CD14-positive monocyte (primary cell): ENCODE results near the gene AGAP1. TPM values are rescaled to one million over a fixed set of nuclear protein-coding genes. Genes with fewer than 3 reads are reported as not detected.

ENCODE experiments used
- DNase-seq, 3 donors: peaks; one replicate each; pipeline ENCODE4 v3.0.0-alpha.2; 2011 to 2022
- H2AFZ ChIP-seq: 2 replicates; pipeline ENCODE4 v1.6.0; 2012; ENCODE audit warnings: mild to moderate bottlenecking, low read depth, low read length, inconsistent platforms; ENCODE audit not compliant: insufficient read depth, poor library complexity, severe bottlenecking
- H3K27ac ChIP-seq, 2 donors: 1 replicate in 1 of 2; 2 replicates in 1 of 2; pipeline ENCODE4 v1.5.1; 2012 to 2013; ENCODE audit warnings: low read length in 2 of 2, control low read depth in 1 of 2, inconsistent platforms in 1 of 2, low read depth in 1 of 2, mild to moderate bottlenecking in 1 of 2
- H3K27me3 ChIP-seq, 2 donors: one replicate each; pipeline versions ENCODE4 v1.6.0 to v1.6.1; 2011 to 2013; ENCODE audit warnings: low read length in 2 of 2; ENCODE audit not compliant: control insufficient read depth in 2 of 2, insufficient read depth in 2 of 2
- H3K36me3 ChIP-seq, 2 donors: replicated peaks in 1 of 2; 1 replicate in 1 of 2; 2 replicates in 1 of 2; pipeline versions ENCODE4 v1.5.1 to v1.6.1; 2012 to 2013; ENCODE audit warnings: low read length in 2 of 2, control low read depth in 1 of 2, inconsistent platforms in 1 of 2, mild to moderate bottlenecking in 1 of 2; ENCODE audit not compliant: insufficient read depth in 2 of 2, control insufficient read depth in 1 of 2
- H3K4me1 ChIP-seq, 2 donors: 1 replicate in 1 of 2; 2 replicates in 1 of 2; pipeline versions ENCODE4 v1.5.1 to v1.6.1; 2012 to 2013; ENCODE audit warnings: low read length in 2 of 2, control low read depth in 1 of 2, inconsistent platforms in 1 of 2, mild to moderate bottlenecking in 1 of 2, moderate library complexity in 1 of 2; ENCODE audit not compliant: insufficient read depth in 2 of 2, control insufficient read depth in 1 of 2
- H3K4me2 ChIP-seq: replicated peaks from 2 replicates; pipeline ENCODE3; 2012; ENCODE audit warnings: low read length, moderate library complexity, mild to moderate bottlenecking; ENCODE audit not compliant: poor library complexity, severe bottlenecking; ENCODE audit errors: extremely low read depth
- H3K4me3 ChIP-seq, 3 experiments: fragments of 200-600 bp in 1 of 3; sonication (generic) in 1 of 3; replicated peaks in 1 of 3; 1 replicate in 2 of 3; 2 replicates in 1 of 3; pipeline ENCODE4 v1.5.1; 2011 to 2013; ENCODE audit warnings: low read length in 3 of 3, mild to moderate bottlenecking in 3 of 3, control low read depth in 2 of 3, low read depth in 2 of 3, inconsistent platforms in 1 of 3, moderate library complexity in 1 of 3
- H3K79me2 ChIP-seq: 2 replicates; pipeline ENCODE4 v1.6.0; 2012; ENCODE audit warnings: mild to moderate bottlenecking, control low read depth, inconsistent platforms, low read length, moderate library complexity; ENCODE audit not compliant: insufficient read depth
- H3K9ac ChIP-seq: 2 replicates; pipeline ENCODE4 v1.6.0; 2017; ENCODE audit warnings: low read length, mild to moderate bottlenecking; ENCODE audit not compliant: insufficient read depth, poor library complexity, severe bottlenecking
- H3K9me3 ChIP-seq, 2 donors: replicated peaks in 1 of 2; 1 replicate in 1 of 2; 2 replicates in 1 of 2; pipeline versions ENCODE4 v1.5.1 to v1.6.1; 2012 to 2013; ENCODE audit warnings: low read length in 2 of 2, control low read depth in 1 of 2; ENCODE audit not compliant: control insufficient read depth in 1 of 2, insufficient read depth in 1 of 2
- H4K20me1 ChIP-seq: 2 replicates; pipeline ENCODE4 v1.6.0; 2012; ENCODE audit warnings: mild to moderate bottlenecking, low read length, control low read depth, moderate library complexity; ENCODE audit not compliant: insufficient read depth
- H3K27ac Mint-ChIP-seq, 7 donors: one replicate each; pipeline ENCODE4 v1.8.0; 2020; ENCODE audit warnings: mild to moderate bottlenecking in 7 of 7, mixed read lengths in 7 of 7, moderate library complexity in 6 of 7, inconsistent platforms in 2 of 7
- H3K27me3 Mint-ChIP-seq, 3 donors: one replicate each; pipeline ENCODE4 v1.8.0; 2021 to 2022; ENCODE audit warnings: low read depth in 3 of 3, mild to moderate bottlenecking in 3 of 3, mixed read lengths in 3 of 3, moderate library complexity in 3 of 3, inconsistent platforms in 1 of 3
- H3K36me3 Mint-ChIP-seq, 2 donors: one replicate each; pipeline ENCODE4 v1.8.0; 2020; ENCODE audit warnings: mixed read lengths in 2 of 2, inconsistent platforms in 1 of 2, mild to moderate bottlenecking in 1 of 2
- H3K4me1 Mint-ChIP-seq: one replicate; pipeline ENCODE4 v1.8.0; 2020; ENCODE audit warnings: mild to moderate bottlenecking, mixed read lengths
- H3K4me3 Mint-ChIP-seq, 2 donors: one replicate each; pipeline ENCODE4 v1.8.0; 2020; ENCODE audit warnings: mild to moderate bottlenecking in 2 of 2, mixed read lengths in 2 of 2, moderate library complexity in 1 of 2
- H3K9me3 Mint-ChIP-seq, 7 donors: one replicate each; pipeline ENCODE4 v1.8.0; 2020 to 2022; ENCODE audit warnings: mixed read lengths in 7 of 7, mild to moderate bottlenecking in 6 of 7, moderate library complexity in 6 of 7, inconsistent platforms in 2 of 7
- WGBS: methylation state at CpG from one replicate; pipeline ENCODE4 v1.1.5; 2013; ENCODE audit warnings: missing lambda C conversion rate; ENCODE audit not compliant: insufficient coverage; 5-methylcytosine and 5-hydroxymethylcytosine counted together
- intact Hi-C, 2 donors: fragments of 100-400 bp; cut with micrococcal nuclease; formaldehyde crosslinking; loops; one replicate each; pipeline versions ENCODE4 v1.15.0 to v1.15.1; 2023
- polyA plus RNA-seq, 3 donors: library from polyadenylated mRNA; depleted of rRNA in 1 of 3; unstranded in 2 of 3; stranded (reverse) in 1 of 3; fragments of 300-500 nt in 2 of 3; fragments of >200 nt in 1 of 3; fragmentation: Illumina TruSeq in 2 of 3; gene quantifications; 1 replicate in 2 of 3; 2 replicates in 1 of 3; pipeline ENCODE4 v1.2.3, GENCODE V29; 2012 to 2021
- TF ChIP-seq, protein P1 (sequence below): fragments of 200-600 bp; IDR thresholded peaks from one replicate; pipeline ENCODE4 v1.8.0; 2022; ENCODE audit warnings: antibody characterized with exemption, mild to moderate bottlenecking

The AGAP1 gene
- polyA plus RNA-seq, 3 donors, result 0.12 TPM; not detected in 2

DNA sequence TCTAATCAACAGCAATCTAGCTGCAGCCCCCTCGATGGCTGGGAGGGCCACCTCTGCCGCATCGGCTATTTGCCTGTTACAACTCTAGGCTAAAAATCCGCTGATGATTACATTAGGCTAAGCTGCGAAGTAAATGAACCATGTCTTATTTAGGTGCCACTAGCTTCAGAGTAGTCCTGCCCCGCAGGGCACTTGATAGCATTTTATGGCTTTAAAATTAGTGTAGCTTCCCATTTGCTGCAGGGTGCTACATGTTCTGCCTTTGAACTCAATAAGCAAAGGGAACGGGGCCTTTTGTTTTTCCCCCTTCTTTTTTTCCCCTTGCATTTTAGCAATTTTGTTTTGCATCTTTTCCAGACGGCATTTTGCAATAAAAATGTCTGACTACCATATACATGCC lies 404.1 kb downstream of the AGAP1 start:
- Mint-ChIP-seq H3K9me3 (peaks cover 2 to 20% (median 6%) of the 10 kb centered on the region in 7 donors), H3K4me1 (no peaks in the 10 kb centered on the region), H3K4me3 (no peak overlapping the region), H3K27ac (no peak overlapping the region), H3K36me3 (no peaks in the 10 kb centered on the region), H3K27me3 (peaks cover 0 to 3% (median 3%) of the 10 kb centered on the region in 3 donors)
- Histone ChIP-seq H4K20me1 (no peaks in the 10 kb centered on the region), H3K36me3 (no peaks in the 10 kb centered on the region), H3K79me2 (no peaks in the 10 kb centered on the region), H3K27me3 (no peaks in the 10 kb centered on the region), H3K4me2 (no peak overlapping the region), H3K4me1 (no peaks in the 10 kb centered on the region), H3K4me3 (no peak overlapping the region), H3K9ac (no peak overlapping the region), H3K9me3 (peaks cover 0 to 6% of the 10 kb centered on the region in 2 donors), H3K27ac (no peak overlapping the region), H2AFZ (no peak overlapping the region)
- DNase-seq, result no peak
- WGBS, result 70% methylated on average over 5 of the region's 8 CpGs
- intact Hi-C loops, result no loop called here
- TF ChIP-seq, protein P1, sequence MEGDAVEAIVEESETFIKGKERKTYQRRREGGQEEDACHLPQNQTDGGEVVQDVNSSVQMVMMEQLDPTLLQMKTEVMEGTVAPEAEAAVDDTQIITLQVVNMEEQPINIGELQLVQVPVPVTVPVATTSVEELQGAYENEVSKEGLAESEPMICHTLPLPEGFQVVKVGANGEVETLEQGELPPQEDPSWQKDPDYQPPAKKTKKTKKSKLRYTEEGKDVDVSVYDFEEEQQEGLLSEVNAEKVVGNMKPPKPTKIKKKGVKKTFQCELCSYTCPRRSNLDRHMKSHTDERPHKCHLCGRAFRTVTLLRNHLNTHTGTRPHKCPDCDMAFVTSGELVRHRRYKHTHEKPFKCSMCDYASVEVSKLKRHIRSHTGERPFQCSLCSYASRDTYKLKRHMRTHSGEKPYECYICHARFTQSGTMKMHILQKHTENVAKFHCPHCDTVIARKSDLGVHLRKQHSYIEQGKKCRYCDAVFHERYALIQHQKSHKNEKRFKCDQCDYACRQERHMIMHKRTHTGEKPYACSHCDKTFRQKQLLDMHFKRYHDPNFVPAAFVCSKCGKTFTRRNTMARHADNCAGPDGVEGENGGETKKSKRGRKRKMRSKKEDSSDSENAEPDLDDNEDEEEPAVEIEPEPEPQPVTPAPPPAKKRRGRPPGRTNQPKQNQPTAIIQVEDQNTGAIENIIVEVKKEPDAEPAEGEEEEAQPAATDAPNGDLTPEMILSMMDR, result no peak

DNA sequence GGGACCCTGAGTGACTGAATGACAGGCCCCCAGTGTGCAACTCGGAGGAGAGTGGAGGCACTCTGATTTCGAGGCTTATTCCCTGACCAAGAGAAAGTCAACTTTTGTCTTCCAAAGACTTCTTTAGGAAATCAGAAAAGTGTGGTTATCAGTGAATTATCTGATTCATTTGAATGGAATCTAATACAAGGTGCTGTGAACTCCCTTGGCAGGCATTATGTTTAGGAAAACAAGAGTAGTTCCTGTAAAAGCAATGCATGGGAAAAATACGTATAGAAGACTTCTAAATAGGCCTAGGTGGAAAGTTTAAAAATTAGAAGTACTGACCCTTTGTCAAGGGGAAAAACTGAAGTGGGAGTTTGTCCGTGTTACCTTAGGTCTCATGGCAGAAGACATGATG lies 404.9 kb downstream of the AGAP1 start:
- no peak overlapping the region for H3K27ac Mint-ChIP-seq
- DNase-seq, result no peak
- intact Hi-C loops, result no loop called here

More for the DNA sequence above, 404.9 kb downstream of the AGAP1 start:
- Histone ChIP-seq H3K9ac (no peak overlapping the region), H3K4me3 (no peak overlapping the region), H3K4me2 (no peak overlapping the region), H3K27ac (no peak overlapping the region), H4K20me1 (no peaks in the 10 kb centered on the region), H3K79me2 (no peaks in the 10 kb centered on the region), H3K36me3 (no peaks in the 10 kb centered on the region), H2AFZ (no peak overlapping the region), H3K4me1 (no peaks in the 10 kb centered on the region), H3K27me3 (peaks cover 0 to 4% of the 10 kb centered on the region in 2 donors), H3K9me3 (peaks cover 0 to 6% of the 10 kb centered on the region in 2 donors)
- Mint-ChIP-seq H3K36me3 (no peaks in the 10 kb centered on the region), H3K4me1 (no peaks in the 10 kb centered on the region), H3K9me3 (peaks cover 0 to 19% (median 4%) of the 10 kb centered on the region in 7 donors), H3K4me3 (no peak overlapping the region), H3K27me3 (peaks cover 0 to 4% (median 3%) of the 10 kb centered on the region in 3 donors)
- 92% methylated on average over 2 of the region's 4 CpGs for WGBS
- TF ChIP-seq, protein P1, result no peak
